Lung microvascular endothelial cell (primary cell): Measurements from ENCODE around the gene ANKS3. TPM values are rescaled to one million over a fixed set of nuclear protein-coding genes. Genes with fewer than 3 reads are reported as not detected.
A peak's percentile ranks its signal among the peaks of the same experiment; 100 is the strongest.

Experiments
- DNase-seq, 2 donors: peaks; one replicate each; pipeline versions ENCODE4 v3.0.0 to v3.0.0-alpha.2; 2010; ENCODE audit warnings: low read depth in 2 of 2
- total RNA-seq: library from RNA; depleted of rRNA; stranded (reverse); fragments of >200 nt; gene quantifications from 2 replicates; pipeline ENCODE4 v1.2.1, GENCODE V29; 2014

The ANKS3 gene
- total RNA-seq, 1 donor from 2014 or later = 21.2 TPM

GRCh38 chr16:4673387-4674046 is 60.6 kb downstream of the ANKS3 start:
- no peak for DNase-seq

DNA sequence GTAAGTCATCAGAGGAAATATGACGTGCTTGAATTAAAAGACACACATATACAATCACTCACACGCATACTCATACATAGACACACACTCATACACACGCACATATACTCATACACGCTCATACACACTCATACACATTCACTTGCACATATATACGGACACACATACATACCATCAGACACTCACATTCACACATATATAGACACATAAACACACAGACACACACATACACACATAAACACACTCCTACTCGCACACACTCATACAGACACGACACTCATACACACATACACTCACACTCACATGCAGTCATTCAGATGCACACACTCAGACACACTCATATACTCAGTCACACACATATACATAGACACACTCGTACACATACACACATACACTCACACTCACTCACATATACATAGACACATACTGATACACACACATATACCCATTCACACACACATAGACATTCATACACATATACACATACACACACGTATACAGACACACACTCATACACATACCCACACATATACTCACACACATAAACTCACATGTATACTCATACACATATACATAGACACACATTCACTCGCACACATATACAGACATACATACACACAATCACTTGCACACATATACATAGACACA is 65.6 kb downstream of the ANKS3 start:
- DNase-seq = no peak

DNA sequence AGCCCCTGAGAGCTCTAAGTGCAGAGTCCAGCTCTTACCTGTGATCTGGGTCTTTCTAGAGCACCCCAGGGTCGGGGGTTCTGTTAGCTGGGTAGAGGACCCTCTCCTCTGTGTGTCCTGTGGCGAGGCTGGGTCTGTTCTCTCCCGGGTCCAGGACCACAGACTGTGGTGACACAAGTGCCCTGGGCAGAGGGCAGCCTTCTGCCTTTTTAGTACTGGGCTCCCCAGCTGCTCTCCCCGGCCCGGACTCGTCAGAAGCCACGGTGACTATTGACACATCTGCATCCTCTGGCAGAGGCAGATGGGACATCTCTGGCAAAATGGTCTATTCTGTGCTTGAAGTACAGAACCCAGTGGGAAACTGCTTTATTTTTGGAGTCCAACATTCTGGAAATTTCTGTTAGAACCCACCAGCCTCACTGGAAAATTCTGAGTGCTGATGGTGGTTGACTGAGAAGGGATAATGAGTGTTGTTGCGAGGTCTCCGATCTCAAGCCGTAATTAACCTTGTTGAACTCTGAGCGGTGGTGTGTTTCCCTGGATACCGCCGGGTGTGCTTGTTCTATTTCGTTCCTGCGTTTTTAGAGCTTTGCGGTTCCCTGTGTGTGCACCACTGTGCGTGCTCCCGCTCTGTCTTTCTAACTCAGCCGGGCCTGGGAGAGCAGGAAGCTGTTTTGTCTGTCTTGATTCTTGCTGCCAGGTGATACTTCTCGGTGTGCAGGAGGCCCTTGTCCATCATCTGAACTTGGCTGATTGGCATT is 66.7 kb downstream of the ANKS3 start:
- no peak for DNase-seq

GRCh38 chr16:4666537-4667202 is 67.4 kb downstream of the ANKS3 start:
- DNase-seq = no peak

DNA sequence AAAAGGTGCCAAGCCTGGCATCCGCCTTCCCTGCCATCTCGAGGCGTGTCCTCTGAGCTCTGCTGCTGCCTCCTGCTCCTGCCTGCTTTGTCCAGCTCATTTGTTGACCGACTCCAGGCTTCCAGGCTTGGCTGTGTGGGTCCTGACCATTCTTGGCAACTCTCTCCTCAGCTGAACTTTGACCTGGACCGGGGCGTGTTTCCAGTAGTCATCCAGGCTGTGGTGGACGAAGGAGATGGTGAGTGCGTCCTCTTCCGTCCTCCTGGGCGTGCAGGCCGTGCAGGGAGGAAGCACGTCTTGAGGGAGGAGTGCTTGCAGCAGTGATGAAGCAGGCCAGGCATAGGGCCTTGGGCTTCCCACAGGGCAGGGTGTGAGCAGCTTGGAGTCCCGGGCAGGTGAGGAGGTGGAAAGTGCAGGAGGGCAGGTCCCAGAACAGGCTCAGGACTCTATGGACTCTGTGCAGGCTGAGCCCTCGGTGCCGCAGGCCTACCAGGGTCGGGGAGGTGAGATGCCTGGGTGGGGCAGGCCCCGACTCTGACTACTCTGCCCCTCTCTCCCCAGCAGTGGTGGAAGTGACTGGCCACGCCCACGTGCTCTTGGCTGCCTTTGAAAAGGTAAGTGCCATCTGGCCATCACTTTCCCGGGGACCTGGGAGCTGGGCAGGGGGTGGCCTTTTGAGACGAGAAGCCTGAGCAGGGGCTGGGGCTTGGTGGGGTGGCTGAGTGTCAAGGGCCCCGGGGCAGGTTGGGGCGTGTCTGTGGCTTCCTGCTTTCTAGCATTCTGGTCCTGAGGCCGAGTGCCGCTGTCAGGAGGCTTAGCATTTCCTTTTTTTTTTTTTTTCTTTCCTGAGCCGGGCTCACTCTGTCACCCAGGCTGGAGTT is 69.3 kb downstream of the ANKS3 start:
- DNase-seq = peak in 1 of 2 donors; percentile 89

- DNase-seq = peak; percentile 60 to 74
Observed at GRCh38 chr16:4663777-4664465, 70.2 kb downstream of the ANKS3 start.

GRCh38 chr16:4663465-4663776 is 70.7 kb downstream of the ANKS3 start:
- no peak for DNase-seq

GRCh38 chr16:4661661-4662060 is 72.4 kb downstream of the ANKS3 start:
- DNase-seq = peak in 1 of 2 donors; percentile 39

GRCh38 chr16:4660454-4661007 is 73.5 kb downstream of the ANKS3 start:
- DNase-seq = peak; percentile 82 to 94

DNA sequence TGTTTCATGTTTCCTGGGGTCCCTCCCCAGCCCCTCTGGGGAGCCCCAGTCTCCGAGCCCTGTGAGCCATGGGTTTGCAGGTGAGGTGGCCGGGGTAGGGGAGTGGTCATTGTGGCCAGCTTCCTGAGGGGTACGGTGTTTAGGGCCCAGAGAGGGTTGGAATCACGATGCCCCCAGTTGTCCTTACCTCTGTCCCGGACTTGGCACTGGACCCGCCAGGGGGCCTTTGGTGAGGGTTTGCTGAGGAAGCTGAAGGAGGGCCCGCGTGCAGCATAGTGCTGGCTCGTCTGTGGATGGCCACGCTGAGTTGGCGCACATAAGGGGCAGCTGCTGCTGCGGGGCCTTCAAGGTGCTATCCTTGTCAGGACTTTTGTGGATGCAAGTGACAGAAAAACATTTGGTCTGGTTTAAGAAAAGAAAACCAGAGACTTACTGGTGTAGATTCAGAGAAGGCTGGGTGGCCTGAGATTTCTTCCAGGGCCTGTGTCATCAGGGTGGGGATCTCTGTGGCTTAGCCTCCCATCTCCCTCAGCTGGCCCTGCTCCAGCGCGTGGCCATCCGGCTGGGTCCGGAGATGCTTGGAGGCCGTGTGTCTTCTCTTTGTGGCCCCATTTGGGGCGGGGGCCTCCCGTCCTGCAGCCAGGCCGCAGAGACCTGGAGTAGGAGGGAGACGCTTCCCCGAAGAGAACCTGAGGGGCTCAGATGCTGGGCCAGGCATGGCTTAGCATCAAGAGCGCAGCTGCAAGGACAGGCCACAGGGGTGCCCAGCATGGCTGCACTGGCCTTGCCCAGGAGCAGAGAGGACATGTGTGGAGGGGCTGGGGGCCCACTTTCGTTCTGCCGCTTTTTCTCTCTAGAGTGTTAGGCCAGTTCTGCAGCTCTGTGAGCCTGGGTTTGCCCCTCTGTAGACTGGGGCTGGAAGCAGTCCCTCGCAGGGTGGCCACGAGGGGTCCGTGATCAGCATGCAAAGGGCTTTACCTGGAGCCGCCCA is 74.4 kb downstream of the ANKS3 start:
- no peak for DNase-seq

DNA sequence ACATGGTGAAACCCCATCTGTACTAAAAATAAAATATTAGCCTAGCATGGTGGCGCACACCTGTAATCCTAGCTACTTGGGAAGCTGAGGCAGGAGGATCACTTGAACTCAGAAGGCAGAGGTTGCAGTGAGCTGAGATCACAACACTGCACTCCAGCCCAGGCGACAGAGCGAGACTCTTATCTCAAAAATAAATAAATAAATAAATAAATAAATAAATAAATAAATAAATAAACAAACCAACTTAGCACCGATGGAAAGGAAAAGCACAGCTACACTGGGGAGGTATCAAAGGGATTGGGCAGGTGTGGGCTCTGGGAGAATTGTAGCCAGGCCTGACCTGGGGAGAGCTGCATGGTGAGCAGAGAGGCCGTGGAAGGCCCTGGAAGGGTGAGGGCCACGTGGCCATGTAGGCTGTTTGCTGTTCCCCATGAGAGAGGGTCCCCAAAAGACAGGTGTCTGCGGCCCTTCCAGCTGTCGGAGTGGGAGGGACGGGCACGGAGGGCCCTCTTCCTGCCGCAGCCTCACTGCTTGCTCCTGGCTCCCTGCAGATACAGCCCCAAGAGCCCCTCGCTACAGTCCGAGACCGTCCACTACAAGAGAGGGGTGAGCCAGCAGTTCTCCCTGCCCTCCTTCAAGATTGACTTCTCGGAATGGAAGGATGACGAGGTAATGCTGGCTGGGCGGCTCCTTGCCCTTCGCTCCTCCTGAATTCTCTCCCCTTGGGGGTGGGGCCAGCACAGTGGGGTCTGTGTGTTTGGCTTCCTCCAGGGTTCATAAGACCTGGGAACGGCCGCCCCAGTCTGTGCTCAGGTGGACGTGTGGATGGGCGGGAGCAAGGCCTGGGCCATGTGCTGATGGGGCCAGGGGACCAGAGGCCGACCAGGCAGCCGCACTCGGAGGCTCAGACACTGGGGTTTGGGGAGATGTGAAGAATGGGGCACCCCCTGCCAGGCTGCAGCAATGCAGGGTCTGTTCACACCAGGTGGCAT is 77.1 kb downstream of the ANKS3 start:
- DNase-seq = no peak

GRCh38 chr16:4656221-4656620 is 77.8 kb downstream of the ANKS3 start:
- DNase-seq = no peak

DNA sequence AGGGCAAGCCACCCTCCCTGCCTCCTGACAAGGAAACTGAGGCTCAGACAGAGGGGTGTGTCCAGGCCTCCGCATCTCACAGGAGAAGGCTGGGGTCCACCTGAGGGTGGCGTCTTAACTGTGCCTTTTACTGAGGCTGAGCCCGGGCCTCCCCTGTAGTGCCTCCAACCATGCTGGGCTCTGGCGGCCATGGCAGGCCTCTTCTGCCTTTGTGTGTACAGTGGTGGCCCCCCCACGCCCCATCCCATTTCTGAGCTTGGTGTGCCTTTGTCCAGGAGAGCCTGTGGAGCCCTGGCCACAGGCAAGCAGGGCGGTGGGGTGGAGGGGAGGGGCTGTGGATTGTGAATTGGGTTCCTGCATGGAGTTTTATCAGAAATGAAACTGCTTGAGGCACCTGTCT is 78.3 kb downstream of the ANKS3 start:
- DNase-seq = no peak

DNA sequence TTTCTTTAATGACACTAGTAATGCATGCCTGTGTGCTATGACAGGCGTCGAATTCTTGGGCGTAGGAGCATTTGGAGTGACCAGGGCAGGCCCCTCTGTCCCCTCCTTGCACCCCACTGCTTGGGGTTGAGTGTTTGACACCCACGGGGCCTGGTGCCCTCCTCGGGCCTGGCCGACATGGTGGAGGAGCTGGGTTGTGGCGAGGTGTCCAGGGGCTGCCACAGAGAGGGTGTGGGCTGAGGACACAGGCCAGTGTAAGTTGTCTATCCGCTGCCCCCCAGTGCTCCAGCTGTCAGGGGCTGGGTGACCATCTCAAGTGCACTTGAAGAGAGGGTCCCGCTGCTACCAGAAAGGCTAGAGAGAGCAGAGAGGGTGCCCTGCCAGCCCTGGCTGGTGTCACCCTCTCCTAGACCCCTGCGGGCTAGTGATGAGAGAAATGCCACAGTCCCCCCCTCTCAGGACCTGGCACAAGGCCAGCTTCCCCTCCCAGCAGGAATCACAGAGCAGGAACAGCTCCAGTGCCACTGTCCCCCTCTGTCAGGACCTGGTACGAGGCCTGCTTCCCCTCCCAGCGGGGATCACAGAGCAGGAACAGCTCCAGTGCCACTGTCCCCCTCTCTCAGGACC is 79.0 kb downstream of the ANKS3 start:
- DNase-seq = no peak

- no peak for DNase-seq
Observed at GRCh38 chr16:4654011-4654963, 79.8 kb downstream of the ANKS3 start.

- DNase-seq = no peak
Observed at GRCh38 chr16:4652561-4652960, 81.5 kb downstream of the ANKS3 start.
